Liver (tissue), 3 donors: ENCODE data around the gene SRSF3.

Experiments used
- CTCF ChIP-seq: fragments of 150-350 bp; IDR thresholded peaks from 2 replicates; pipeline ENCODE4 v1.5.1; 2017; ENCODE audit warnings: improper control_type of control experiment, low read depth, low read length; ENCODE audit not compliant: missing input control
- SP1 ChIP-seq: IDR thresholded peaks from 2 replicates; pipeline ENCODE4 v1.6.1; 2018; ENCODE audit warnings: antibody characterized with exemption, mild to moderate bottlenecking
- TF ChIP-seq, protein P1 (sequence below): IDR thresholded peaks from 2 replicates; pipeline ENCODE4 v1.6.1; 2016; ENCODE audit warnings: antibody characterized with exemption, mild to moderate bottlenecking
- donor health status: healthy.
- donor health status: healthy.

GRCh38 chr6:36593569-36594028 lies 563 bp upstream of the SRSF3 start:
- no peak for TF ChIP-seq CTCF
- TF ChIP-seq SP1 = no peak
- TF ChIP-seq, protein P1, sequence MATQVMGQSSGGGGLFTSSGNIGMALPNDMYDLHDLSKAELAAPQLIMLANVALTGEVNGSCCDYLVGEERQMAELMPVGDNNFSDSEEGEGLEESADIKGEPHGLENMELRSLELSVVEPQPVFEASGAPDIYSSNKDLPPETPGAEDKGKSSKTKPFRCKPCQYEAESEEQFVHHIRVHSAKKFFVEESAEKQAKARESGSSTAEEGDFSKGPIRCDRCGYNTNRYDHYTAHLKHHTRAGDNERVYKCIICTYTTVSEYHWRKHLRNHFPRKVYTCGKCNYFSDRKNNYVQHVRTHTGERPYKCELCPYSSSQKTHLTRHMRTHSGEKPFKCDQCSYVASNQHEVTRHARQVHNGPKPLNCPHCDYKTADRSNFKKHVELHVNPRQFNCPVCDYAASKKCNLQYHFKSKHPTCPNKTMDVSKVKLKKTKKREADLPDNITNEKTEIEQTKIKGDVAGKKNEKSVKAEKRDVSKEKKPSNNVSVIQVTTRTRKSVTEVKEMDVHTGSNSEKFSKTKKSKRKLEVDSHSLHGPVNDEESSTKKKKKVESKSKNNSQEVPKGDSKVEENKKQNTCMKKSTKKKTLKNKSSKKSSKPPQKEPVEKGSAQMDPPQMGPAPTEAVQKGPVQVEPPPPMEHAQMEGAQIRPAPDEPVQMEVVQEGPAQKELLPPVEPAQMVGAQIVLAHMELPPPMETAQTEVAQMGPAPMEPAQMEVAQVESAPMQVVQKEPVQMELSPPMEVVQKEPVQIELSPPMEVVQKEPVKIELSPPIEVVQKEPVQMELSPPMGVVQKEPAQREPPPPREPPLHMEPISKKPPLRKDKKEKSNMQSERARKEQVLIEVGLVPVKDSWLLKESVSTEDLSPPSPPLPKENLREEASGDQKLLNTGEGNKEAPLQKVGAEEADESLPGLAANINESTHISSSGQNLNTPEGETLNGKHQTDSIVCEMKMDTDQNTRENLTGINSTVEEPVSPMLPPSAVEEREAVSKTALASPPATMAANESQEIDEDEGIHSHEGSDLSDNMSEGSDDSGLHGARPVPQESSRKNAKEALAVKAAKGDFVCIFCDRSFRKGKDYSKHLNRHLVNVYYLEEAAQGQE = no peak
